ENCODE results near the gene THRSP.

DNA sequence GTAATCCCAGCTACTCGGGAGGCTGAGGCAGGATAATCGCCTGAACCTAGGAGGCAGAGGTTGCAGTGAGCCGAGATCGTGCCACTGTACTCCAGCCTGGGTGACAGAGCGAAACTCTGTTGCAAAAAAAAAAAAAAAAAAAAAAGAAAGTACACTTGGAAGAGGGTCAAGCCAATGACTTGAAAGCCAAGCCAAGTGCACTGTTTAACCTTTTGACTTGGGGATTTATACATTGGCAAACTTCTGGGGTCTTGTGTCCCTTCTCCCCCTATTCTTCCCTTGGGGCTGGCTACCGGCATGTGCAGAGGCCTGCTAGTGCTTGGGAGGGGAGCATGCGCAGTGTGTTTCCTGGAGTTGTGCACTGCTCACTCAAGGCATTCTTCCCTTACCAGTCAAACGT, 14.3 kb upstream of the THRSP start:
- TF ChIP-seq, protein P1, sequence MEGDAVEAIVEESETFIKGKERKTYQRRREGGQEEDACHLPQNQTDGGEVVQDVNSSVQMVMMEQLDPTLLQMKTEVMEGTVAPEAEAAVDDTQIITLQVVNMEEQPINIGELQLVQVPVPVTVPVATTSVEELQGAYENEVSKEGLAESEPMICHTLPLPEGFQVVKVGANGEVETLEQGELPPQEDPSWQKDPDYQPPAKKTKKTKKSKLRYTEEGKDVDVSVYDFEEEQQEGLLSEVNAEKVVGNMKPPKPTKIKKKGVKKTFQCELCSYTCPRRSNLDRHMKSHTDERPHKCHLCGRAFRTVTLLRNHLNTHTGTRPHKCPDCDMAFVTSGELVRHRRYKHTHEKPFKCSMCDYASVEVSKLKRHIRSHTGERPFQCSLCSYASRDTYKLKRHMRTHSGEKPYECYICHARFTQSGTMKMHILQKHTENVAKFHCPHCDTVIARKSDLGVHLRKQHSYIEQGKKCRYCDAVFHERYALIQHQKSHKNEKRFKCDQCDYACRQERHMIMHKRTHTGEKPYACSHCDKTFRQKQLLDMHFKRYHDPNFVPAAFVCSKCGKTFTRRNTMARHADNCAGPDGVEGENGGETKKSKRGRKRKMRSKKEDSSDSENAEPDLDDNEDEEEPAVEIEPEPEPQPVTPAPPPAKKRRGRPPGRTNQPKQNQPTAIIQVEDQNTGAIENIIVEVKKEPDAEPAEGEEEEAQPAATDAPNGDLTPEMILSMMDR (conservative IDR thresholded peaks at IDR 0.05): no peak
- TF ChIP-seq EZH2 (IDR thresholded peaks at IDR 0.05; ENCODE audit: low read depth): no peak

All from PC-9 (cell line).